Measurements from ENCODE around the gene AMPD1.

AMPD1 gene

GRCh38 chr1:114696810-114697209 lies 1.5 kb upstream of the AMPD1 start:
- DNase-seq, result no peak

DNA sequence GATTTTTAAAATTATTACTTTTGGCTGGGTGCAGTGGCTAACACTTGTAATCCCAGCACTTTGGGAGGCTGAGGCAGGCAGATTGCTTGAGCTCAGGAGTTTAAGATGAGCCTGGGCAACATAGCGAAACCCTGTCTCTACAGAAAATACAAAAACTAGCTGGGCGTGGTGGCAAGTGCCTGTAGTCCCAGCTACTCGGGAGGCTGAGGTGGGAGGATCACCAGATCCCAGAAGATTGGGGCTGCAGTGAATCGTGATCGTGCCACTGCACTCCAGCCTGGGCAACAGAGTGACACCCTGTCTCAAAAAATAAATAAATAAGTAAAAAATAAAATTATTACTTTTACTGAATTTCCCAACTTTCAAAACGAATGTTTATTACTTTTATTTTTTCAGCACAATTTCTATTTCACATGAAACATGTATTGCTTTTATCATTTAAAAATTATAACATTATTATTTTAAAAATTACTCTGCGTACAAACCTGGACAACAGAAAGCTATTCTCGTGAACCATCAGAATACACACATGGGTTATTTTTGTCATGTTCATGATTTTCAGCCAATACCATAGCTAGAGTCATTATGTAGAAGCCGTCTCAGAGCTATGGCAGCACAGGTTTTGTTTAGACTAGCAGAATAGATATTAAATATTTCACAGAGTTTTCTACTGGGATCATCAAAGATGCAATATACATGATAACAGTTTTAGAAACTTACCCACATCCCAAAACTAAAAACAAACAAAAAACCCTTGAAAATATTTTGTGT lies 621 bp downstream of the AMPD1 start:
- no peak for DNase-seq

DNA sequence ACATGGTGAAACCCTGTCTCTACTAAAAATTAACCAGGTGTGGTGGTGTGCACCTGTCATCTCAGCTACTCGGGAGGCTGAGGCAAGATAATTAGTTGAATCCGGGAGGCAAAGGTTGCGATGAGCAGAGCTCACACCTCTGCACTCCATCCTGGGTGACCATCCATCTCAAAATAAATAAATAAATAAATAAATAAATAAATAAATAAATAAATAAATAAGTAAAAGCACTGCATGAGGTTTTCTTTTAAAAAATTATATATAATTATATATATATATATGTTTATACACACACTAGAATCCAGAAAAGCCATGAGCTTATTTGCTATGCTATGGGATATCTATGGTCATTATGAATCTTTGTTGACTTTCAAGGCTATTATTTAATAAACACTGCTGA lies 2.4 kb downstream of the AMPD1 start:
- DNase-seq, result no peak

DNA sequence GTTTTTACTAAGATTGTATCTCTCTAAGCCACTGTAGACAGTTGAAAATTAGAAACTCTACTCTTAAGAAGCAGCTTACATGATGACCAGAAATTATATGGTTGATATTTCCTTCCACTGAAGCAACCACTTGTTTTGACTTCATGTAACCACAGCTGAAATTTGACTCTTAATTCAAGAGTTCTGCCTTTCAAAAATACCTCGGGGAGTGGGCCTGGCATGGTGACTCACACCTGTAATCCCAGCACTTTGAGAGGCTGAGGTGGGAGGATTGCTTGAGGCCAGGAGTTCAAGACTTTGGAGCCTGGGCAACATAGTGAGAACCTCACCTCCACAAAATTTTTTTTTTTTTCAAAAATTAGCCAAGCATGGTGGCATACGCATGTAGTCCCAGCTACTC lies 4.3 kb downstream of the AMPD1 start:
- no peak for DNase-seq

GRCh38 chr1:114690148-114690547 lies 5.2 kb downstream of the AMPD1 start:
- no peak for DNase-seq

- no peak for DNase-seq
These were observed 6.8 kb downstream of the AMPD1 start for GRCh38 chr1:114688526-114688925.

- no peak for DNase-seq
These were observed 9.5 kb downstream of the AMPD1 start for GRCh38 chr1:114685851-114686250.

- DNase-seq, result no peak
These were observed 17.7 kb downstream of the AMPD1 start for GRCh38 chr1:114677691-114678090.

GRCh38 chr1:114676115-114676514 lies 19.2 kb downstream of the AMPD1 start:
- no peak for DNase-seq

- no peak for DNase-seq
These were observed 23.4 kb downstream of the AMPD1 start for GRCh38 chr1:114671939-114672275.

- DNase-seq, result no peak
These were observed 24.1 kb downstream of the AMPD1 start for GRCh38 chr1:114671011-114671938.

GRCh38 chr1:114670083-114671010 lies 25.0 kb downstream of the AMPD1 start:
- DNase-seq, result peak; percentile 19

DNA sequence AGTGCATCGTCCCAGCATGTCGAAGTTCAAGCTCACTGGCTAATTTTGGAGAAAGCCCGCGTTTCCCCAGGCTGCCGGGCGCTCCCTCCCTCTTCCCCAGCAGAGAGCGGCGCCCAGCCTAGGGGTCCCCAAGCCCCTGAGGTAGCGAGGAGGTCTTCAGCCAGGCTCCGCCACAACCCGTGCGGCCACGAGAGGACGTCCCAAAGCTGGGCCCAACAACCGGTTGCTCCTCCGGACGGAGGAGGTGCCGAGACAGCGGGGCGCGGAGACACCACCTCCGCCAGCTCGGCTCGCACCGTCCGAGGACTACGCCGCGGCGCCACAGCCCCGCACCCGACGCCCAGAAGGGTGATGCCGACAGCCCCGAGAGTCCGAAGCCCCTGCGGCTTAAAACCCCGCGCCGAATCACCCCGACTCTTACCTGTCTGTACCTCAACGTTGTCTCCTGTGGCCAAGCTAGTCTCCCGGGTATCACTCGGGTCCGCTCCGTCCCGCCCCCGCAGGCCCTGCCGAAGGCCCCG lies 25.7 kb downstream of the AMPD1 start, which contains the start of gene DENND2C:
Gene DENND2C, minus strand, starts transcription at position 488 of the 521 bp plus-strand sequence. CDS start 44,065 bp downstream, outside the sequence.
- no peak for DNase-seq

DNA sequence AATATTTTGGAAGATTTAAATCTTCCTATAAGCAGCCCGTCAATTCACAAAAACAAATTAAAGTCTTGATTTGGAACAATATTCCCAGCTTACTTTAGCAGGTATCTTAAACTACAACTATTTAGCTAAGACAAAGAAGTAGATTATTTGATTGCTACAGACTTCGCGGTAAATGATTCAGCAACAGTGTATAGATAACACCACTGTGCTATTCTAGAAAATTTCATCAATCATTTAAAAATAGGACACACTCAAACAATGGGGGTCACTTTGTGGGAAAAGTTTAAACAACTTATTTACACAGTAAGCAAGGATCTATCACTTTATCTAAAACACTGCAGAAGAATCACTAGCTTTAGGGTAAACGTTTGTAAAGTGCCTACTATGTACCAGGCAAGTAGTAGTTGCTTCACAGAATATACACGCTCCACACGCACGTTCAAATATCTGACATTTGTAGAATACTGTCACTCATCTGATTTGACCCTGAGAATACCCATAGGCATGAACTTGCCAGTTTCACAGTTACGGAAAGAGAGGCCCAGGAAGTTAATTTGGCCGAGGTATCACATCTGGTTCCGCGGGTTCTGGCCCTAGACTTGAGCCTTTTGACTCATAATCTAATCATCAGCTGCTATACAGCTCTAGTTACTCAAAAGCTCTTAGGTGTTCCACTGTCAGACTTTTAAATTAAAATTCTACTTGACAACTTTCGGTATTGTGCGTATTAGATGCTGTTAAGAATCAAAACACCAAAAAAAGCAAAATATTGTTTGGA lies 26.4 kb downstream of the AMPD1 start:
- no peak for DNase-seq

DNA sequence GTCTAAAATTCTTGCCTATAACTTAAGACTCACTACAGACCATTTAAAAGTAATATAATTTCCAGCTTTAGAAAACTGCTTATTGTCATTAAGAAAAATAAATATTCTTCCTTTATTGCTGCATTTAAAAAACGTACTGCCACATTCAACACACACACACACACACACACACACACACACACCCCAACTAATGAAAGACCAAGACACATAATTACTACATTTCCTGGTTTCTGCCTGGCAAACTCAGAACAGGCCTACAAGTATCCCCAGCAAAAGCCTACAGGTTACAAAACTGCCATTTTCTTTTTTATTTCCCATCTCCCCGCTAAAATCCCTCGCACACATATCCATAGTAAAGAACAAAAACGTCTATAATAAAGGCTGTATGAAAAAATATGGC lies 27.0 kb downstream of the AMPD1 start:
- DNase-seq, result no peak

GRCh38 chr1:114666954-114667353 lies 28.4 kb downstream of the AMPD1 start:
- DNase-seq, result no peak

DNA sequence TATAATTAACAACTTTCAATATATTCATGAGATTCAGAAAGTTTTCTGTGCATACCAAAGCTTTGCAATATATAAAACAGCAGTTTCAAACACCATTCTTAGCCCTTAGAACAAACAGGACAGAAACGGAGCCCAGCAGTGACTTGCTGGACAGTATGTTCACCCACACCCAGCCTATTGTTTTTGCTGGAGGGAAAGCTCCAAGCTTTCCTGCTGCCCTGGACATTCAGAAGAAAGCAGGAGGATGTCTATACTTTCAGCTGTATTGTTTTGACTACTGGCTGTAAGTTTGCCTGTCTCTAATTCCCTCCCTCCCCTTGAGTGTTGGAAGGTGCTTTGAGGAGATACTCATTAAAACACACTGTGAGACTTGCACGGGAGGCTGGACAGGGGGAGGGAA lies 35.1 kb downstream of the AMPD1 start:
- DNase-seq, result no peak

DNA sequence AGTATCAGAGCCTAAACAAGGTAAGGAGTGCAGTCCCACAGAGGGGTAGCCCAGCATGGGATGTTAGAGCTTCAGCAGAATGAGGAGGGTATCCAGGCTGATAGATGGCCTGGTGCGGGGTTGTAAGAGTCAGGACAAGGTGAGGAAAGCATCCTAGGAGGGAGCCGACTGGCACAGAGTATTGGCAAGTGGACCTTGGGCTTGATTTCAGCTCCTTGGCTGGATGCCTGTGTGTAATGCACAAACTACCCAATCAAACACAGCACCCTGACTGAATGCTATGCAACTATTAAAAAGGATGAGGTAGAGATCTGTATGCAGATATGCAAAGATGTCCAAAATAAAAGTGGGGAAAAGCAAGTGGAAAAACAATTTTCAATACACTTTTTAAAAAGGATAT lies 43.5 kb downstream of the AMPD1 start:
- DNase-seq, result no peak

DNA sequence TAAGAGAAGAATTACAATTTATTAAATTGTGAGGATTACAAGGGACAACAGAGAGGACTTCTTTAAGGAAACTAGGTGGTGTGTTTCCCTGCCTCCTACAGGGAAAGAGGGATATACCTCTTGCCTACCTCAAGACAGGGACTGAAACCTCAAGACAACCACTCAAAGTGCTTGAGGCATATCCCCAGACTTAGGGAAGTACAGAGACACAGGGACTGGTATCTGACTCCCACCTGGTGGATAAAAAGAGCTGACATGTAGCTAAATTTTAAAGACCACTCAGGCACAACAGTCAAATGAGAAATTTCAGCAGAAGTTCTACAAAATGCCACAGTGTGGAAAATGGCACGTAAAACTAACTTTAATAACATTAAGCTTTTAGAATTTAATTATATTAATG lies 46.8 kb downstream of the AMPD1 start:
- no peak for DNase-seq

- DNase-seq, result no peak
These were observed 54.0 kb downstream of the AMPD1 start for GRCh38 chr1:114641377-114641776.

DNA sequence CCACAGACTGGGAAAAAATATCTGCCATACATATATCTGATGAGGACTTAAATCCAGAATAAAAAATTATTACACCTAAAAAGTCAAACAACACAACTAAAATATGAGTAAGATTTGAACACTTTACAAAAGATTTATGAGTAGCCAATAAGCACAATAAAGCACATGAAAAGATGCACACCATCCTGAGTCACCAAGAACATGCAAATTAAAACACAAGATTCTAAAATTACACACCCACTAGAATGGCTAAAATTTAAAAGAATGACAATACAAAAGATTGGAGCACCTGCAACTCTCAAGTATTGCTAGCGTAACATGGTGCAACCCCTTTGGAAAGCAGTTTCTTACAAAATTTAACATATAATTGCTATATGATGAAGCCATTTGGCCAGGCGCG lies 56.4 kb downstream of the AMPD1 start:
- no peak for DNase-seq

- no peak for DNase-seq
These were observed 62.9 kb downstream of the AMPD1 start for GRCh38 chr1:114632427-114632826.

All from SIG-M5 (cell line).